Ishikawa (cell line): Measurements from ENCODE around the gene FCMR.

Experiments
- CREB1 ChIP-seq: IDR thresholded peaks from 2 replicates; pipeline ENCODE4 v1.6.1; 2012; ENCODE audit warnings: low read depth
- EP300 ChIP-seq: IDR thresholded peaks from 2 replicates; pipeline ENCODE4 v1.6.1; 2012; ENCODE audit warnings: borderline replicate concordance
- FOXM1 ChIP-seq: IDR thresholded peaks from 2 replicates; pipeline ENCODE4 v1.6.1; 2012; ENCODE audit warnings: low read depth, borderline replicate concordance
- NFIC ChIP-seq: IDR thresholded peaks from 2 replicates; pipeline ENCODE4 v1.6.1; 2012
- RAD21 ChIP-seq: IDR thresholded peaks from 2 replicates; pipeline ENCODE4 v1.6.1; 2012; ENCODE audit warnings: low read depth
- TAF1 ChIP-seq: IDR thresholded peaks from 2 replicates; pipeline ENCODE4 v1.6.1; 2012; ENCODE audit warnings: low read depth, mild to moderate bottlenecking
- TEAD4 ChIP-seq: IDR thresholded peaks from 2 replicates; pipeline ENCODE4 v1.6.1; 2012
- YY1 ChIP-seq: IDR thresholded peaks from 2 replicates; pipeline ENCODE4 v1.6.1; 2012; ENCODE audit warnings: low read depth
- ZBTB7A ChIP-seq: IDR thresholded peaks from 2 replicates; pipeline ENCODE4 v1.6.1; 2012; ENCODE audit warnings: low read depth
- TF ChIP-seq, protein P1 (sequence below): IDR thresholded peaks from 2 replicates; pipeline ENCODE4 v1.6.1; 2012; ENCODE audit warnings: low read depth, mild to moderate bottlenecking
- TF ChIP-seq, protein P2 (sequence below): IDR thresholded peaks from 2 replicates; pipeline ENCODE4 v1.6.1; 2012

DNA sequence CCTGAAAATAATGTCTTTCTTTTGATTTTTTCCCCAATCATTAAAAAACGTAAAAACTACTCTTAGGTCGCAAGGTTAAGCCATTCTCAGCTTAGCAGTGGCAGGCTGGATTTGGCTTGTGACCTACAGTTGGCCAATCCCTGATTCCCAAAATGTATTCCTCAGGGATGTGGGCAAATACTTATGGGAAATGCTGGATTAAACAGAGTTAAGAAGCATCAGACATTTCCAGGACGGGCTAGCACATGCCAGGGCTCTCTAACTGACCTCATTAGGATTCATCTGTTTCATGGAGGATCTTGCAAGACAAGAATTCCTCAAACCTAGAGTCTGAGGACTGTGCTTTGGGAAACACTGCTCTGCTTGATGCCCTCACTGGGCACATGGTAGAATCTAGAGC is 25.5 kb downstream of the FCMR start:
- TF ChIP-seq YY1 (no peak), CREB1 (no peak), RAD21 (no peak), FOXM1 (no peak), NFIC (no peak), TEAD4 (no peak), EP300 (no peak), ZBTB7A (no peak), TAF1 (no peak)
- TF ChIP-seq, protein P1, sequence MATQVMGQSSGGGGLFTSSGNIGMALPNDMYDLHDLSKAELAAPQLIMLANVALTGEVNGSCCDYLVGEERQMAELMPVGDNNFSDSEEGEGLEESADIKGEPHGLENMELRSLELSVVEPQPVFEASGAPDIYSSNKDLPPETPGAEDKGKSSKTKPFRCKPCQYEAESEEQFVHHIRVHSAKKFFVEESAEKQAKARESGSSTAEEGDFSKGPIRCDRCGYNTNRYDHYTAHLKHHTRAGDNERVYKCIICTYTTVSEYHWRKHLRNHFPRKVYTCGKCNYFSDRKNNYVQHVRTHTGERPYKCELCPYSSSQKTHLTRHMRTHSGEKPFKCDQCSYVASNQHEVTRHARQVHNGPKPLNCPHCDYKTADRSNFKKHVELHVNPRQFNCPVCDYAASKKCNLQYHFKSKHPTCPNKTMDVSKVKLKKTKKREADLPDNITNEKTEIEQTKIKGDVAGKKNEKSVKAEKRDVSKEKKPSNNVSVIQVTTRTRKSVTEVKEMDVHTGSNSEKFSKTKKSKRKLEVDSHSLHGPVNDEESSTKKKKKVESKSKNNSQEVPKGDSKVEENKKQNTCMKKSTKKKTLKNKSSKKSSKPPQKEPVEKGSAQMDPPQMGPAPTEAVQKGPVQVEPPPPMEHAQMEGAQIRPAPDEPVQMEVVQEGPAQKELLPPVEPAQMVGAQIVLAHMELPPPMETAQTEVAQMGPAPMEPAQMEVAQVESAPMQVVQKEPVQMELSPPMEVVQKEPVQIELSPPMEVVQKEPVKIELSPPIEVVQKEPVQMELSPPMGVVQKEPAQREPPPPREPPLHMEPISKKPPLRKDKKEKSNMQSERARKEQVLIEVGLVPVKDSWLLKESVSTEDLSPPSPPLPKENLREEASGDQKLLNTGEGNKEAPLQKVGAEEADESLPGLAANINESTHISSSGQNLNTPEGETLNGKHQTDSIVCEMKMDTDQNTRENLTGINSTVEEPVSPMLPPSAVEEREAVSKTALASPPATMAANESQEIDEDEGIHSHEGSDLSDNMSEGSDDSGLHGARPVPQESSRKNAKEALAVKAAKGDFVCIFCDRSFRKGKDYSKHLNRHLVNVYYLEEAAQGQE = no peak
- TF ChIP-seq, protein P2, sequence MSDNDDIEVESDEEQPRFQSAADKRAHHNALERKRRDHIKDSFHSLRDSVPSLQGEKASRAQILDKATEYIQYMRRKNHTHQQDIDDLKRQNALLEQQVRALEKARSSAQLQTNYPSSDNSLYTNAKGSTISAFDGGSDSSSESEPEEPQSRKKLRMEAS = no peak
